NCI-H1417 (cell line): Measurements from ENCODE around the gene CCDC24.

Source experiments
- DNase-seq, 3 experiments: peaks; one replicate each; lab custom pipeline; 2025; lab: John Stamatoyannopoulos, UW

CCDC24 gene

GRCh38 chr1:43997295-43997999, 6.0 kb downstream of the CCDC24 start:
- peak; percentile 24 to 90 (median 79) for DNase-seq

DNA sequence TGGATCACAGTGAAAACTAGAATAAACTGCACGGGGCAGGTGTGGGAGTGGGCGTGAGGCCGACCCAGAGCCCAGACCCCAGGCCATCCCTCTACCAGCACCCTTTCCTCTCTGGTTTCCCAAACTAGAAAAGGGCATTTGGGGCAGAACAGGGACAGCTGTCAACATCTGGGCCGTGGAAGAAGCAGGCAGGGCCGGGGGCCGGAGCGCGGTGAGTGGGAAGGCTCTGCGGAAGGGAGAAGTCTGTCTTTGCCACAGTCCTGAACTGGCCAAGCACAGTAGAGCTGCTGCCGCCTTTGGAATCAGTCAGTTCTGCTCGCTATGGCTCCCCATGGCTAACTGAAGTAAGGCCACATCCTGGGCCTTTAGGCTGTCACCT, 6.6 kb downstream of the CCDC24 start:
- peak in 1 of 3 experiments; percentile 30 for DNase-seq

DNA sequence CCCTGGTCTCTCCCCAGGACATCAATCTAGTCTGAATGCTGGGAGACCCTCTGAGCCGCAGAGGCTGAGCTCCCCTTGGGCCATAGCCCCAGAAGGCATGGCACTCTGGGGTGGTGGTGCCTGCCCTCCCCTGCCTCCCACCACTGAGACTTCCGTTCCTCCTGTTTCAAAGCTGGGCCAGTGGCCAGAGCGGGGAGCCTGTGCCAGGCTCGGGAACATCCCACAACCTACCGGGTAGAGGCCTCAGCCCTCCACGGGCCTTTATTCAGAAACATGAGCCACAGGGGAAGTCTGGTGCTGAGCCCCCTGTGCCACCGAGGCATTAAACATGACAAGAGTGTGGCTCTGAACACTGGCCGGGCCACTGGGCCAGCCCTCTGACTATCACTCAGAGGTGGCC, 8.1 kb downstream of the CCDC24 start:
- no peak for DNase-seq

DNA sequence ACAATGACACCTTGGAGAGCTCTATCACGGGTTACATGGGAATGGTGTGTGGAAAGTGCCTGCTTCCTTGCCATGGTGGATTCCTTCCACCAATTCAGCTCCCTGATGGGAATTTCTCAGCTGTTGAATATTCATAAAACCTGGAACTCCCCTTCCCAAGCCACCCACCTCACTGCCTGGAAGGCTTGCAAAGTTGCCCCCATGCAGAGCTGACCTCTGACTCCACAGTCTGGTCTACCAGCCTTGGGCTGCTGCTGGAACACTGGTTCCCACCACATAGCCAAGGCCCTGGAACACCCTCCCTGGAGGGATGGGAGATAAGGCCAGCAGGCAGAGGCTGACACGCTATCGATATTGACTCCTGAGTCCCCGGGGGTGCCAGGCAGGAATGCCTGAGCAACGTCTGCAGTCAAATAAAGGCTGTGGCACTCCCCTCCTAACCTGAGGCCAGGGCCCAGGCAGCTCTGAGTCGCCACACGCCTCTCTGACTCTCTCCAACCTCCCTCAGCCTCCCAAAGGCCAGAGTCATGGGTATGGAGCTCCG, 8.8 kb downstream of the CCDC24 start:
- DNase-seq = no peak

GRCh38 chr1:44002165-44002564, 10.8 kb downstream of the CCDC24 start:
- no peak for DNase-seq

GRCh38 chr1:44002606-44003157, 11.3 kb downstream of the CCDC24 start:
- DNase-seq = no peak

- no peak for DNase-seq
Measured at GRCh38 chr1:44008259-44008658, 16.9 kb downstream of the CCDC24 start.

GRCh38 chr1:44010935-44011471, 19.6 kb downstream of the CCDC24 start:
- DNase-seq = no peak

GRCh38 chr1:44012404-44012803, 21.0 kb downstream of the CCDC24 start:
- DNase-seq = no peak

GRCh38 chr1:44012941-44013609, 21.7 kb downstream of the CCDC24 start:
- DNase-seq = no peak

- no peak for DNase-seq
Measured at GRCh38 chr1:44013949-44014348, 22.6 kb downstream of the CCDC24 start.

DNA sequence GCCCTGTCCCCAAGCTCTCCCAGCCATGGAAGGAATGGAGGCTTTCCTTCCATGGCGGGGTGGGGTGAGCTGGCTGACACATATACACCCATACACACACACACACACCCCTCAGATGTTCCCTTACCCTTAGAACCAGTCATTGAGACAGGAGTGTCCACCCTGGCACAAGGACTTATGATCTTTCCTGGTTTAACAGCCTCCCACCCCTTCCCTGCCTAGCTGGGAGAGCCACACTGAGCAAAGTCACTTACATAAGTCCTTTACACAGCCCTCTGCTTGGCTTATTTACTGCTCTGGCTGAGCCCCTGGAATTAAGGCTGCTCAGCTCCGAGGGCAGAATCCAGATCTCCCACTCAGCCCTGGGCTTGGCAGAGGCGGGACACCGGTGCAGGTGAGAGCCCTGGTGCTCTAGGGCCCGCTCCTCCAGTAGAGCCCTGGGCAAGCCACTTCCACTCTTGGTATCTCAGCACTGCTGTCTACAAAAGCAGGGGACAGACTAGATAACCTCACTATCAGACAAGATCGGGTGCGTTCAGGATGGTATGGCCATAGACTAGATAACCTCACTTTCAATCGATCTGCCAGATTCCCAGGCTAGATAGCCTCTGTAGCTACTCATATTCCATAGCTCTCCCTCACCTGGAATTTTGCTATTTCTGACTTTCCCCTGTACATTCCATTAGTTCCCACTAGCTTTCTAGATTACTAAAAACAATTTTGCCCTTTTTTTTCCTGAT, 23.1 kb downstream of the CCDC24 start:
- no peak for DNase-seq

- no peak for DNase-seq
Measured at GRCh38 chr1:44015206-44015605, 23.8 kb downstream of the CCDC24 start.

DNA sequence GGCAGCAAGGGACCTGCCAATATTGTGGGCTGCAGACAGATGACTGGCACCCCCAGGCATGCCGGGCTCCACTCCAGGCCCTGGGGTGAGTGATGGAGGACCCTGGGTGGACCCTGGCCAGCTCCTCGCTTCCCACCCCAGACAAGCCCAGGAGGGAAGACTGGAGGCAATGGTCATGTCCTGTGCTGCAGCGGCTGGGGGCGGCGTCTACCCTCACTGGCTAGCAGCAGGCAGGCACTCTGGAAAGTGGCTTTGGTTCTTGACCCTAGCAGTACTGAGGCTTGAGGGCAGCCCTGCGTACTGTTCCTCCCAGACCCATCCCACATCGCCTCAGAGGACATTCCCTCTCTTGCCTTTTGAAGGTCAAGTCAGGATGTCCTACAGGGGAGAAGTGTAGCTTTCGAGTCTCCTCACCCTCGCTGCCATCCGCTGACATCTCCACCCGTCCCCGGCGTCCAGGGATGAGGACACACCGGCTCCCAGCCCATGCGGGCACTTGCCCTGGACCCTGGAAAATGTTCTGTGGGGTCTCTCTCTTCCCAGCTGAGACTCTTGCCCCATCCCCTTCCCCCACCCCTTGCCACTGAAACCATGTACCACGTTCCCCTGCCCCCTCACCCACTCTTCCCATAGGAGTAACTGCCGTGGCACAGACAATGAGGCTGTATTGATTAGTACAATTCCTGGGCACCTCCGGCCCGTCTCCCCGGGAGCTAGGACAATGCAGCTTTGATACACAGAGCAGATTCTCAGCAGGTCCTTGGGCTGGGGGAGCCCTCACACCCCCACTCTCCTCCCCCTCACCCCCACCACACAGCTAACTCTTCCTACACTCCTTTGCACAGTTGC, 24.9 kb downstream of the CCDC24 start:
- no peak for DNase-seq

DNA sequence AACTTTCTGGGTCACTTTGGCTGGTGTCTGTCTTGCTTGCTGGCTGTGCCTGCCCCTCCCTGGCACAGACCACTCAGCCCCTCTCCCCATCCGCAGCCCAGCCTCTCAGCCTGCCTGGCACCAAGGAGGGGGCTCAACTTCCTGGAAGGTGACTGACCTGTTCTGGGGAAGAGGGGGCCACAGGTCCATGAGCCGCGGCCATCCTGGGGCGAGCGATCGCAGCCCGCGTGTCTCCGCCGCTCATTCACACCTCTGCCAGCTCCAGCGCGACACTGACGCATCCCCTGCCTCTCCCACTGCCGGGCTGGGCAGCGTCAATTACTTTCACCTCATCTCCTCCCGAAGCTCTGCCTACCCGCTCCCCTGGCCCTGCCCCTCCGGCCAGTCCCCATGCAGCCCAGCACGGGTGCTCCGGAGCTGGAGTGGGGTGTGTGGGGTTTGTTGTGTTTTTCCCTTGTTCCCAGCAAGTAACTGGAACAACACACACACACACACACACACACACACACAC, 25.5 kb downstream of the CCDC24 start:
- DNase-seq = no peak

- DNase-seq = no peak
Measured at GRCh38 chr1:44019466-44019948, 28.1 kb downstream of the CCDC24 start.

GRCh38 chr1:44020464-44020863, 29.1 kb downstream of the CCDC24 start:
- no peak for DNase-seq

DNA sequence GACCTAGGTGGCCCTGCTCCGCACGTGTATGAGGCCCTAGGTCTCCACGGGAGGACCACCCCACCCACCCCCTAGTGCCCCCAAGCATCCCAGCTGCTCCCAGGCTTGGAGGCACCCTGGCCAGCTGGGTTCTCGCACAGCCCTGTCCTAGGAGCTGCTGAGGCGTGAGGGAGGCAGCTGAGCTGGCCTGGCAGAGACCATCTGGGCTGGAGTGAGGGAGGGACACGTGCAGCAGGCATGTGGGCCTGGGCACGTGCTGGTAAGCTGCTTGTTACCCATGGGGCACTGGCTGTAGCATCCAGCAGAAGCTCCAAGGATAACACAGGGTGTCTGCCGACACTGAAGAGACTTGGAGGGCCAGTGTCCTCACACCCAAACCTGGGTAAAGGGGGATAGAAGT, 29.8 kb downstream of the CCDC24 start:
- no peak for DNase-seq

DNA sequence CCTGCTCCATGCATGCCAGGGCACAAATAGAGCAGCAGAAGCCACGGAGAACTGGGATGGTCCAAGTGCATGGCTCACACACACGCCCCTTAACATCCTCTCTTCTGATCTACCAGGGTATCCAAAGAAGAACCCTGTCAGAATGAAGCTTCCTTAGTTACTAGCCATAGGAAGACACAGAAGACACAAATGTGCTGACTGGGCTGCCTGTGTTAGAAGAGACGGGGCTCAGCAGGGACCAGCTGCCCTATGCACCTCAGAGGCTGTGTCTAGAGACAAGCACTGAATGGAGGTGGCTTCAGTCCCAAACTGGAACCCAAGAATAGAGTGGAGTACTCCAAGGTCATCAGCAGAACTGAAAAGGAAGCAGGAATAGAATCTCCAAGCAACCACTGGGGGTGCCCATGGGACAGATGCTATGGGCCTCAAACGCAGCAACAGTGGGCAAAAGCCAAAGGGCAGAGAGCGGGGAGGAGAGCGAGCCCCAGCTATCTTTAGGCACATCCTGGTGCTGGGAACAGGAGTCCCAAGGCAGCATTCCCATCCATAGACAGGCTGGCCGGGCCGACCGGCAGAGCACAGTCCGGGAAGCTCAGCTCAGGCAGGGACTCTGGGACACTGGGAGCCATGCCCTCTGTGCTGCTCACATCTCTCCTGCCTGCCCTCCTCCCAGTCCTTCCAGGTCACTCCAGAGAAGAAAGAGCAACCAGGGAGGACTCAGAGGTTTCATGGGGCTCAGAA, 30.4 kb downstream of the CCDC24 start:
- no peak for DNase-seq
